ENCODE results near the gene FNBP1.

GRCh38 chr9:129954868-129955550 lies 88.0 kb downstream of the FNBP1 start:
- TF ChIP-seq CTCF (IDR thresholded peaks at IDR 0.05; ENCODE audit: low read depth, low read length, poor library complexity, severe bottlenecking) (no peak), EZH2phosphoT487 (IDR thresholded peaks at IDR 0.05; ENCODE audit: borderline replicate concordance, low read length) (no peak)

Measured in DOHH2 (cell line).